H1 (cell line): ENCODE data around the gene FHIT. TPM values are rescaled to one million over a fixed set of nuclear protein-coding genes. Genes with fewer than 3 reads are reported as not detected.

ENCODE experiments used
- CBX8 ChIP-seq: fragments of 300-800, 300-1000 bp; sonication (generic); IDR thresholded peaks from 2 replicates; pipeline ENCODE4 v1.7.1; 2016; ENCODE audit warnings: low read depth, low read length, borderline replicate concordance
- SIX5 ChIP-seq: IDR thresholded peaks from 2 replicates; pipeline ENCODE4 v1.6.1; 2011; ENCODE audit warnings: mild to moderate bottlenecking, low read depth, low read length
- SP2 ChIP-seq: IDR thresholded peaks from 2 replicates; pipeline ENCODE4 v1.6.1; 2012; ENCODE audit warnings: mild to moderate bottlenecking, low read length, inconsistent platforms
- TAF1 ChIP-seq: IDR thresholded peaks from 2 replicates; pipeline ENCODE4 v1.6.1; 2011; ENCODE audit warnings: mild to moderate bottlenecking, low read depth, low read length
- TAF7 ChIP-seq: optimal IDR thresholded peaks from 2 replicates; pipeline ENCODE3; 2011; ENCODE audit warnings: low read depth, mild to moderate bottlenecking, inconsistent platforms, low read length, moderate library complexity, borderline replicate concordance
- ZNF274 ChIP-seq: IDR thresholded peaks from 2 replicates; pipeline ENCODE4 v1.7.0; 2012; ENCODE audit warnings: low read length, borderline replicate concordance; ENCODE audit errors: extremely low read depth
- polyA plus RNA-seq, 7 experiments: library from polyadenylated mRNA; depleted of rRNA in 3 of 7; stranded (reverse) in 5 of 7; unstranded in 2 of 7; fragments of >200 nt in 5 of 7; fragments of 200-250 nt in 2 of 7; gene quantifications; 1 replicate in 5 of 7; 2 replicates in 1 of 7; 4 replicates in 1 of 7; pipeline versions ENCODE4 v1.2.1 to v1.2.3, GENCODE V29; 2011 to 2013; ENCODE audit warnings: missing spikeins in 2 of 7, mixed read lengths in 2 of 7
- total RNA-seq: library from RNA; stranded (reverse); fragmentation: NEBNext Ultra II Directional; extraction: Animal tissue kit (Norgen Biotek cat#: 25700); gene quantifications from 2 replicates; pipeline ENCODE4 v1.2.1, GENCODE V29; 2021

The FHIT gene
- total and polyA plus RNA-seq, 2 of the 8 experiments (the other 6 are each of a cell fraction or from before 2014, with no cell fraction given): 1.2 to 3.2 TPM

DNA sequence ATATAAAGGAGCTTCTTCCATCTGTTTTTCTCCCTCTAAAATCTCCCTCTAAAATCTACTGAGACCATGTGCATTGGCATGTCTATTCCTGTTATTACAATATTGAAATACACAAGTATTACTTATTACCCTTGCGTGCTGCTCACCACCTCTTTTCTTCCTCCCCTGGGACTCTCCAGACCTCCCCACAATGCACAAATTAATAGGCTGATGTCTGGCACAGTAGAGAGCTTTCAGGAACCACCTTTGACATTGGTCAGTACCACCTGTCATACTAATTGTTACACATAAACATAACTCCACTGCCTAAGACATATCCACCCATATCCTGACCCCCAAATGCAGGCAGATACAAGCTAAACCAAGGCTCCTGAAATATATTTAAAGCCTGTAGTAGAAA is 722.6 kb downstream of the FHIT start (continued):
- TF ChIP-seq TAF7: no peak
- TF ChIP-seq CBX8: no peak
- no peak for TF ChIP-seq SIX5
- TF ChIP-seq TAF1: no peak
- no peak for TF ChIP-seq ZNF274
- no peak for TF ChIP-seq SP2
- TF ChIP-seq, all 59 proteins: peak for 0
